Spleen (tissue), 11 donors: Measurements from ENCODE around the gene ZSCAN9. TPM values are rescaled to one million over a fixed set of nuclear protein-coding genes. Genes with fewer than 3 reads are reported as not detected.

Experiments
- DNase-seq: peaks from one replicate; pipeline ENCODE4 v3.0.0-alpha.2; 2020
- H3K27ac ChIP-seq, 8 donors: fragments of 200-600 bp; sonication (generic) in 7 of 8; 1 replicate in 4 of 8; 2 replicates in 4 of 8; pipeline versions ENCODE4 v1.5.0 to v1.8.0; 2016 to 2021; ENCODE audit warnings: inconsistent platforms in 4 of 8, mild to moderate bottlenecking in 4 of 8, moderate library complexity in 1 of 8
- H3K27me3 ChIP-seq, 7 donors: fragments of 200-600 bp; sonication (generic) in 6 of 7; replicated peaks in 1 of 7; 1 replicate in 4 of 7; 2 replicates in 3 of 7; pipeline versions ENCODE4 v1.5.0 to v1.8.0; 2016 to 2021; ENCODE audit warnings: inconsistent platforms in 3 of 7, mild to moderate bottlenecking in 1 of 7
- H3K36me3 ChIP-seq, 6 donors: fragments of 200-600 bp; sonication (generic) in 5 of 6; 1 replicate in 4 of 6; 2 replicates in 2 of 6; pipeline versions ENCODE4 v1.5.0 to v1.8.0; 2016 to 2021; ENCODE audit warnings: inconsistent platforms in 2 of 6
- H3K4me1 ChIP-seq, 6 donors: fragments of 200-600 bp; sonication (generic) in 5 of 6; 1 replicate in 3 of 6; 2 replicates in 3 of 6; pipeline versions ENCODE4 v1.5.0 to v1.8.0; 2016 to 2021; ENCODE audit warnings: inconsistent platforms in 3 of 6
- H3K4me3 ChIP-seq, 8 donors: fragments of 200-600 bp; sonication (generic) in 7 of 8; 1 replicate in 4 of 8; 2 replicates in 4 of 8; pipeline versions ENCODE4 v1.5.0 to v1.8.0; 2016 to 2021; ENCODE audit warnings: inconsistent platforms in 4 of 8, mild to moderate bottlenecking in 4 of 8, moderate library complexity in 2 of 8
- H3K9me3 ChIP-seq, 8 donors: fragments of 200-600 bp; sonication (generic) in 7 of 8; 1 replicate in 4 of 8; 2 replicates in 4 of 8; pipeline versions ENCODE4 v1.5.0 to v1.8.0; 2016 to 2021; ENCODE audit warnings: inconsistent platforms in 4 of 8
- CTCF ChIP-seq, 11 experiments: fragments of 200-600 bp in 7 of 11; fragments of 450-650 bp in 4 of 11; sonication (generic) in 4 of 11; IDR thresholded peaks in 8 of 11; conservative IDR thresholded peaks in 3 of 11; 1 replicate in 7 of 11; 2 replicates in 4 of 11; pipeline versions ENCODE4 v1.4.0 to v1.8.0; 2016 to 2021; ENCODE audit warnings: antibody characterized with exemption in 11 of 11, inconsistent platforms in 4 of 11, mild to moderate bottlenecking in 1 of 11
- POLR2A ChIP-seq, 3 donors: fragments of 450-650 bp; IDR thresholded peaks; one replicate each; pipeline ENCODE4 v1.5.1; 2017; ENCODE audit warnings: antibody characterized with exemption in 3 of 3, mild to moderate bottlenecking in 1 of 3
- POLR2AphosphoS5 ChIP-seq, 3 donors: sonication (generic); formaldehyde crosslinking; IDR thresholded peaks; one replicate each; pipeline ENCODE4 v1.5.1; 2017; ENCODE audit warnings: antibody characterized with exemption in 3 of 3
- WGBS, 5 donors: extraction: QIAGEN DNeasy Blood & Tissue Kit in 3 of 5; methylation state at CpG; one replicate each; pipeline versions ENCODE4 v1.1.5 to v1.1.7; 2013 to 2018; 5-methylcytosine and 5-hydroxymethylcytosine counted together
- intact Hi-C: fragments of 100-400 bp; cut with DNase I; formaldehyde crosslinking; loops from one replicate; pipeline ENCODE4 v1.15.0; 2023; ENCODE audit warnings: low total_unique reads
- polyA plus RNA-seq, 3 donors: library from polyadenylated mRNA; stranded (reverse); fragments of 200-250 nt; gene quantifications; one replicate each; pipeline ENCODE4 v1.2.1, GENCODE V29; 2013
- total RNA-seq, 7 donors: library from RNA; depleted of rRNA in 3 of 7; stranded (reverse); fragments of >200 nt in 3 of 7; fragmentation: NEBNext Ultra II Directional in 4 of 7; extraction: Animal tissue kit (Norgen Biotek cat#: 25700) in 4 of 7; gene quantifications; one replicate each; pipeline versions ENCODE4 v1.1.0 to v1.2.1, GENCODE V29; 2016 to 2021
- donor health status: healthy with polysubstance abuse.
- donor health status: DM: no; HTN: no; CAD: no; lungs with moderate emphysema.
- donor health status: DM: no; HTN: no; CAD: no.
- donor health status: Bipolar disorder and iron deficiency.
- donor health status: healthy.
- donor health status: DM: no; HTN: no; CAD: no.
- donor health status: DM: yes; HTN: yes; CAD: no.

ZSCAN9 gene
- total and polyA plus RNA-seq, 10 donors = 6.9 to 25.7 (median 14.2) TPM

GRCh38 chr6:28206527-28206926 lies 18.5 kb upstream of the ZSCAN9 start:
- Histone ChIP-seq H3K9me3 (peaks cover 0 to 36% (median 13%) of the 10 kb centered on the region in 8 donors), H3K36me3 (no peaks in the 10 kb centered on the region), H3K27me3 (peaks cover 4 to 96% (median 67%) of the 10 kb centered on the region in 7 donors), H3K4me3 (no peak overlapping the region), H3K4me1 (peaks cover 0 to 17% (median 13%) of the 10 kb centered on the region in 6 donors), H3K27ac (no peak overlapping the region)
- 39 to 58% (median 44%) methylated on average over 3 of the region's 3 CpGs for WGBS, 5 donors
- intact Hi-C loops = no loop called here
- TF ChIP-seq POLR2A (IDR thresholded peaks at IDR 0.05) (no peak), CTCF (IDR thresholded peaks at IDR 0.05 in 8 of 11, conservative IDR thresholded peaks at IDR 0.05 in 3 of 11) (no peak), POLR2AphosphoS5 (IDR thresholded peaks at IDR 0.05) (no peak)
- no peak for DNase-seq

GRCh38 chr6:28206928-28207509 lies 18.1 kb upstream of the ZSCAN9 start:
- Histone ChIP-seq H3K27me3 (peaks cover 4 to 96% (median 72%) of the 10 kb centered on the region in 7 donors), H3K9me3 (peaks cover 0 to 36% (median 13%) of the 10 kb centered on the region in 8 donors), H3K4me1 (peaks cover under 1 to 22% (median 16%) of the 10 kb centered on the region in 6 donors), H3K4me3 (peak overlapping the region in 6 of 8 donors; percentile 4 to 58 (median 24)), H3K36me3 (no peaks in the 10 kb centered on the region), H3K27ac (peak overlapping the region in 3 of 8 donors; percentile 20 to 37 (median 29))
- TF ChIP-seq POLR2AphosphoS5 (IDR thresholded peaks at IDR 0.05) (no peak), CTCF (IDR thresholded peaks at IDR 0.05 in 8 of 11, conservative IDR thresholded peaks at IDR 0.05 in 3 of 11) (no peak), POLR2A (IDR thresholded peaks at IDR 0.05) (no peak)
- DNase-seq = no peak
- WGBS, 5 donors = 10 to 15% (median 13%) methylated on average over 15 of the region's 15 CpGs
- intact Hi-C loops = no loop called here

- 1 to 3% (median 2%) methylated on average over 19 to 35 of the region's 35 CpGs for WGBS, 5 donors
- peaks cover 4 to 100% (median 77%) of the 10 kb centered on the region in 7 donors for H3K27me3 ChIP-seq
Observed at GRCh38 chr6:28207510-28208110, 17.5 kb upstream of the ZSCAN9 start.

GRCh38 chr6:28208111-28208659 lies 16.9 kb upstream of the ZSCAN9 start:
- 5 to 11% (median 7%) methylated on average over 23 of the region's 23 CpGs for WGBS, 5 donors

More at GRCh38 chr6:28207510-28208110, 17.5 kb upstream of the ZSCAN9 start:
- peak overlapping the region in 6 of 8 donors; percentile 4 to 58 (median 24) for H3K4me3 ChIP-seq
- peaks cover 0 to 36% (median 13%) of the 10 kb centered on the region in 8 donors for H3K9me3 ChIP-seq
- intact Hi-C loops = no loop called here
- H3K36me3 ChIP-seq = no peaks in the 10 kb centered on the region
- peak; percentile 79 for DNase-seq
- TF ChIP-seq POLR2A (IDR thresholded peaks at IDR 0.05) = no peak
- TF ChIP-seq POLR2AphosphoS5 (IDR thresholded peaks at IDR 0.05) = peak in 2 of 3 donors; percentile 44 to 49
- H3K27ac ChIP-seq = peak overlapping the region in 3 of 8 donors; percentile 20 to 37 (median 29)
- peaks cover 6 to 28% (median 22%) of the 10 kb centered on the region in 6 donors for H3K4me1 ChIP-seq

More at GRCh38 chr6:28208111-28208659, 16.9 kb upstream of the ZSCAN9 start:
- Histone ChIP-seq H3K4me1 (peaks cover 7 to 33% (median 27%) of the 10 kb centered on the region in 6 donors), H3K4me3 (peak overlapping the region in 6 of 8 donors; percentile 4 to 58 (median 24)), H3K27ac (peak overlapping the region in 3 of 8 donors; percentile 20 to 37 (median 29)), H3K27me3 (peaks cover 6 to 100% (median 83%) of the 10 kb centered on the region in 7 donors), H3K9me3 (peaks cover 0 to 33% (median 12%) of the 10 kb centered on the region in 8 donors), H3K36me3 (no peaks in the 10 kb centered on the region)
- TF ChIP-seq POLR2AphosphoS5 (IDR thresholded peaks at IDR 0.05) (no peak), CTCF (IDR thresholded peaks at IDR 0.05 in 8 of 11, conservative IDR thresholded peaks at IDR 0.05 in 3 of 11) (no peak), POLR2A (IDR thresholded peaks at IDR 0.05) (no peak)
- intact Hi-C loops = no loop called here
- no peak for DNase-seq
